AG10803 (cell line): ENCODE results near the gene BCAS3.

ENCODE experiments used
- DNase-seq: peaks from one replicate; pipeline ENCODE4 v3.0.0; 2010; ENCODE audit warnings: low read depth
- H3K4me3 ChIP-seq: 2 replicates; pipeline ENCODE4 v1.5.1; 2011; ENCODE audit warnings: mild to moderate bottlenecking, low read length, control low read depth
- CTCF ChIP-seq: conservative IDR thresholded peaks from 2 replicates; pipeline ENCODE4 v1.5.1; 2011; ENCODE audit warnings: mild to moderate bottlenecking, low read length, control low read depth, inconsistent platforms

BCAS3 gene

GRCh38 chr17:60743799-60744198, 66.1 kb downstream of the BCAS3 start:
- no peak for TF ChIP-seq CTCF
- peak overlapping the region; percentile 43 for H3K4me3 ChIP-seq

GRCh38 chr17:60744355-60744966, 66.8 kb downstream of the BCAS3 start:
- peak; percentile 9 for DNase-seq
- TF ChIP-seq CTCF, result no peak
- H3K4me3 ChIP-seq, result peak overlapping the region; percentile 43

More at GRCh38 chr17:60743799-60744198, 66.1 kb downstream of the BCAS3 start:
- peak; percentile 84 for DNase-seq

- H3K4me3 ChIP-seq, result no peak overlapping the region
- TF ChIP-seq CTCF, result no peak
- no peak for DNase-seq
These were observed 67.9 kb downstream of the BCAS3 start for GRCh38 chr17:60745544-60745943.

GRCh38 chr17:60747069-60747808, 69.6 kb downstream of the BCAS3 start:
- TF ChIP-seq CTCF, result no peak
- H3K4me3 ChIP-seq, result no peak overlapping the region
- no peak for DNase-seq

GRCh38 chr17:60748204-60748603, 70.6 kb downstream of the BCAS3 start:
- no peak overlapping the region for H3K4me3 ChIP-seq
- TF ChIP-seq CTCF, result no peak
- DNase-seq, result no peak

GRCh38 chr17:60749050-60749449, 71.4 kb downstream of the BCAS3 start:
- H3K4me3 ChIP-seq, result no peak overlapping the region
- no peak for TF ChIP-seq CTCF
- DNase-seq, result no peak

- TF ChIP-seq CTCF, result no peak
- H3K4me3 ChIP-seq, result no peak overlapping the region
- DNase-seq, result no peak
These were observed 72.1 kb downstream of the BCAS3 start for GRCh38 chr17:60749708-60750107.
